ENCODE data around the gene CNTROB. TPM values are rescaled to one million over a fixed set of nuclear protein-coding genes. Genes with fewer than 3 reads are reported as not detected.

Gene CNTROB
- polyA plus RNA-seq, 2 of the 4 experiments (the other 2 are of a cell fraction), result 23.2 to 57.0 TPM

DNA sequence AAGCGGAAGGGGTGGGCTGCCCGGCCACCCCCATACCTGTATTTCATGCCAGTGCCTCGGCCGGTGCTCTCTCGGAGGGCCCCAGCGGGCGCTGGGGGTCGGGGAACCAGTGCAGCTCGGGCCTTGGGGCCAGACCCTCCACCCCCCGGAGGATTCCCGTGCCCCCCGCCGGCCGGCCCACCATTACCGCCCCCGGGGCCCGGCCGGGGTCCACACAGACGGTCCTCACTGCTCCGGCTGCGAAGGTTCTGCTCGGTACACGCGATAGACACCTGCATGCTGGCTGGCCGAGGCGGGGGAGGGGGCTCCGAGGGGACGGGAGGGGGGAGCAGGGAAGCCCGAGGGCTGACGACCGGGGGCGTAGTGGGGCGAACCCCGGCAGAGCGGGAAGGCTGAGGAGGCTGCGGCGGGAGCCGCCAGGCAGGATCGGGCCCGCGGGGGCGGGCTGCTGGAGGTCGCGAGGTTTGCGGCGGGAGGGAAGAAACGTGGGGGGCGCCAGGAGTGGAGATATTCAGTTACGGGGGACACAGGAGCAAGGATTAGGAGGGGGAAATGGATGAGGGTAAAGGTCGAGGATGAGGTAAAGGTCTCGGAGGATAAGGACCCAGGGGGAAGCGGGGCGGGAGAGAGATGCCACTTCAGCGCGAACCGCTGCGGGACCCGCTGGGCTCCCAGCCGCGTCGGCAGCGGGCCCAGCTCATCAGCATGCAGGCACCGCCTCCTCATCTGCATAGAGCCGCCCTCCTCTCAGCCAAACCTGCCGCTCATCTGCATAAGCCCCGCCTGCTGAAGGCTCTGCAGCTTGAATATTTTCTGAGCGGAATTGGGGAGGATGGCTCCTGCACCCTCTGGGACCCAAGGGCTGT lies 2.6 kb upstream of the CNTROB start, which contains the start of gene KCNAB3:
KCNAB3 (minus strand) TSS at position 699 of the 866 bp plus-strand sequence; CDS start at position 278, 421 bp downstream.
- Histone ChIP-seq H3K4me2 (peak within 1 kb of the TSS; percentile 87), H3K27ac (no peak within 1 kb of the TSS), H3K4me3 (no peak within 1 kb of the TSS; the same call in 2 of the 3 replicates), H3K4me1 (peaks cover 21% of the 10 kb centered on the region), H3K9me3 (no peaks in the 10 kb centered on the region)
- TF ChIP-seq RFX5 (IDR thresholded peaks at IDR 0.05) (no peak), RNF2 (IDR thresholded peaks at IDR 0.05; ENCODE audit: borderline replicate concordance, low read depth) (no peak), HOXA7 (CRISPR knock-in tag; IDR thresholded peaks at IDR 0.05) (no peak), MYC (IDR thresholded peaks at IDR 0.05; ENCODE audit: borderline replicate concordance, low read length) (no peak), MAX (IDR thresholded peaks at IDR 0.05) (no peak), ATOH8 (CRISPR knock-in tag; IDR thresholded peaks at IDR 0.05; ENCODE audit: low read depth) (no peak), ZFP36 (IDR thresholded peaks at IDR 0.05; ENCODE audit: borderline replicate concordance, partially characterized antibody) (no peak), HDAC2 (IDR thresholded peaks at IDR 0.05) (no peak), MAZ (IDR thresholded peaks at IDR 0.05; ENCODE audit: borderline replicate concordance, low read depth, low read length) (no peak), EHMT2 (IDR thresholded peaks at IDR 0.05; ENCODE audit: low read depth) (no peak), MAFK (IDR thresholded peaks at IDR 0.05; ENCODE audit: partially characterized antibody) (no peak)
- TF ChIP-seq, protein P1, sequence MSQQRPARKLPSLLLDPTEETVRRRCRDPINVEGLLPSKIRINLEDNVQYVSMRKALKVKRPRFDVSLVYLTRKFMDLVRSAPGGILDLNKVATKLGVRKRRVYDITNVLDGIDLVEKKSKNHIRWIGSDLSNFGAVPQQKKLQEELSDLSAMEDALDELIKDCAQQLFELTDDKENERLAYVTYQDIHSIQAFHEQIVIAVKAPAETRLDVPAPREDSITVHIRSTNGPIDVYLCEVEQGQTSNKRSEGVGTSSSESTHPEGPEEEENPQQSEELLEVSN (IDR thresholded peaks at IDR 0.05; ENCODE audit: borderline replicate concordance, low read depth), result no peak
- POLR2A ChIA-PET, result no interaction called here
- WGBS (ENCODE audit: missing lambda C conversion rate), result 94% methylated on average over 42 of the region's 67 CpGs
- no peak for ATAC-seq
- peak; percentile 31 to 32 for DNase-seq (ENCODE audit: low read depth in 1 of 2, low spot score in 1 of 2)
- CTCF ChIA-PET, result interaction anchor here (1.0 to 12.0 kb wide), 5 partner anchors 11 to 189 kb away, joined by 3 to 128 read pairs (median 7); partner anchors contain the start of genes ALOXE3 and RNF227
- no peak for FAIRE-seq

DNA sequence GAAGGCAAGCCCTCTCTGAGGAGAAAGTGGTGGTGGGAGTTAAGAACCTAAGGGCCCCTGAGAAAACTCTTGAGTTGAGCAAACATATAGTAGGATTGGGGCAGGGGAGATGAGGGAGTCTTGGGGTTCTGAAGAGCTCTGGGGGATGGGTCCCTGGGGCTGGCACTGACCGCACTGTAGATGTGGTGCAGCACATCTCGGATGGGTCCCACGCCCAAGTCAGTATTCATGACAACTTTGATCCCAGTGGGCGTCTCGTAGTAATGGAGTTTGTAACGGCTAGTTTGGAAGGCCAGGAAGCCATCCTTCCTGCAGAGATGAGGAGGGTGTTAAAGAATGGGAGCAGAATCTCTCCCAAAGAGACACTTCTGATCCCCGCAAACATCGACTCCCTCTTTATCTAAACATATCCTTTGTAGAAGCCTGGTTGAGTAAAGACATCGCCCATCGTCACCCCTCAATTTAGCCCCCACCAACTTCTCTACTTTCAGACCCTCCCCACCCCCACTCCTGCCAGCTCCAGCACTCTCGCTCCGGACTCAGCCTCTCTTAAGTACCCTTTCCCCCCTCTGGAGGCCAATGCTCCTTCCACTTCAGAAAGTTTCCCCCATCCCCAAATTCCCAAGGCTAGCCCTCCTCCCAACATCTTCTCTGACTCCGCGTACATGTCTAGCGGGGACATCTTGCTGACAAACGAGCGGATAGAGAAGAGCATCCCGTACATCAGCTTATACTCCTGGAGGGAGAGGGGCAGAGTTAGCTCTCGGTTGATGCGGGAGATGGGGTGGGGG lies 970 bp upstream of the CNTROB start:
- TF ChIP-seq, protein P2, sequence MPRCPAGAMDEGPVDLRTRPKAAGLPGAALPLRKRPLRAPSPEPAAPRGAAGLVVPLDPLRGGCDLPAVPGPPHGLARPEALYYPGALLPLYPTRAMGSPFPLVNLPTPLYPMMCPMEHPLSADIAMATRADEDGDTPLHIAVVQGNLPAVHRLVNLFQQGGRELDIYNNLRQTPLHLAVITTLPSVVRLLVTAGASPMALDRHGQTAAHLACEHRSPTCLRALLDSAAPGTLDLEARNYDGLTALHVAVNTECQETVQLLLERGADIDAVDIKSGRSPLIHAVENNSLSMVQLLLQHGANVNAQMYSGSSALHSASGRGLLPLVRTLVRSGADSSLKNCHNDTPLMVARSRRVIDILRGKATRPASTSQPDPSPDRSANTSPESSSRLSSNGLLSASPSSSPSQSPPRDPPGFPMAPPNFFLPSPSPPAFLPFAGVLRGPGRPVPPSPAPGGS (IDR thresholded peaks at IDR 0.05), result 0 out of 3 replicates have a peak, but pooled peaks have one; percentile 5
- TF ChIP-seq PHF8 (IDR thresholded peaks at IDR 0.05; ENCODE audit: borderline replicate concordance, low read depth) (0 out of 2 replicates have a peak, but pooled peaks have one; percentile 46), JUNB (IDR thresholded peaks at IDR 0.05) (no peak)
- FAIRE-seq (no peak), ATAC-seq (peak in 1 of 2 experiments; percentile 14; a peak in 1 of 6 replicates), DNase-seq (ENCODE audit: low read depth in 1 of 2, low spot score in 1 of 2) (peak in 1 of 2 experiments; percentile 65)
- 51% methylated on average over 15 of the region's 20 CpGs for WGBS (ENCODE audit: missing lambda C conversion rate)
- H3K4me2 ChIP-seq, result peak overlapping the region; percentile 87
- no peaks in the 10 kb centered on the region for H3K9me3 ChIP-seq
- H3K4me1 ChIP-seq, result peaks cover 21% of the 10 kb centered on the region
- CTCF ChIA-PET, result interaction anchor here (0.6 to 12.0 kb wide), 15 partner anchors 9 to 379 kb away, joined by 3 to 128 read pairs (median 6); partner anchors contain the start of gene RNF227
- peak overlapping the region; percentile 69 for H3K4me3 ChIP-seq
- POLR2A ChIA-PET, result interaction anchor here (1.0 to 2.2 kb wide), 8 partner anchors 9 to 244 kb away, joined by 3 to 20 read pairs (median 6); partner anchors contain the start of genes NAA38, RNF227 and TP53
- peak overlapping the region; percentile 78 to 86 for H3K27ac ChIP-seq
